Effector memory CD8-positive, alpha-beta T cell (primary cell): Measurements from ENCODE around the gene SNRNP48.

ENCODE experiments used
- ATAC-seq: fragments of 150-1000 bp; cut with Tn5 transposase; replicated peaks from 2 replicates; pipeline ENCODE4 v1.10.0; 2021; ENCODE audit warnings: mild to moderate bottlenecking, moderate library complexity
- DNase-seq, 3 experiments: peaks; one replicate each; pipeline ENCODE4 v3.0.0; 2021
- H3K27ac Mint-ChIP-seq, 2 donors: one replicate each; pipeline ENCODE4 v1.8.0; 2022; ENCODE audit warnings: mild to moderate bottlenecking in 2 of 2, mixed read lengths in 2 of 2, moderate library complexity in 2 of 2
- H3K27me3 Mint-ChIP-seq, 2 donors: one replicate each; pipeline ENCODE4 v1.8.0; 2022; ENCODE audit warnings: mixed read lengths in 2 of 2
- H3K36me3 Mint-ChIP-seq: one replicate; pipeline ENCODE4 v1.8.0; 2022; ENCODE audit warnings: mild to moderate bottlenecking, moderate library complexity, mixed read lengths; ENCODE audit not compliant: insufficient read depth
- H3K4me1 Mint-ChIP-seq, 2 donors: one replicate each; pipeline ENCODE4 v1.8.0; 2022; ENCODE audit warnings: low read depth in 2 of 2, mixed read lengths in 2 of 2
- H3K4me3 Mint-ChIP-seq, 2 donors: one replicate each; pipeline ENCODE4 v1.8.0; 2022; ENCODE audit warnings: mild to moderate bottlenecking in 2 of 2, mixed read lengths in 2 of 2, moderate library complexity in 2 of 2
- H3K9me3 Mint-ChIP-seq, 2 donors: one replicate each; pipeline ENCODE4 v1.8.0; 2022; ENCODE audit warnings: mixed read lengths in 2 of 2

SNRNP48 gene

DNA sequence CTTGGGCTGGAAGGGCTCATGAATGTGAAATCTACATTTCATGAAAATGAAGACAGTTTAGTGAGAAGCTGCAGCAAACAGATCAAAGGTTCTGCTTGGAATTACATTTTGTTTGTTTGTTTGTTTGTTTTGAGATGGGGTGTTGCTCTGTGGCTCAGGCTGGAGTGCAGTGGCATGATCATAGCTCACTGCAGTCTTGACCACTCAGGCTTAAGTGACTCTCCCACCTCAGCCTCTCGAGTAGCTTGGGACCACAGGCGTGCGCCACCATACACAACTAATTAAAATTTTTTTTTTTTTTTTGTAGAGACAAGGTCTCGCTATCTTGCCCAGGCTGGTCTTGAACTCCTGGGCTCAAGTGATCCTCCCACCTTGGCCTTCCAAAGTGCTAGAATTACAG lies 42.7 kb upstream of the SNRNP48 start:
- Mint-ChIP-seq H3K36me3 (no peaks in the 10 kb centered on the region), H3K27ac (no peak overlapping the region), H3K27me3 (peaks cover 60 to 69% of the 10 kb centered on the region in 2 donors), H3K4me3 (no peak overlapping the region), H3K9me3 (no peaks in the 10 kb centered on the region), H3K4me1 (no peaks in the 10 kb centered on the region)
- ATAC-seq = no peak
- no peak for DNase-seq

DNA sequence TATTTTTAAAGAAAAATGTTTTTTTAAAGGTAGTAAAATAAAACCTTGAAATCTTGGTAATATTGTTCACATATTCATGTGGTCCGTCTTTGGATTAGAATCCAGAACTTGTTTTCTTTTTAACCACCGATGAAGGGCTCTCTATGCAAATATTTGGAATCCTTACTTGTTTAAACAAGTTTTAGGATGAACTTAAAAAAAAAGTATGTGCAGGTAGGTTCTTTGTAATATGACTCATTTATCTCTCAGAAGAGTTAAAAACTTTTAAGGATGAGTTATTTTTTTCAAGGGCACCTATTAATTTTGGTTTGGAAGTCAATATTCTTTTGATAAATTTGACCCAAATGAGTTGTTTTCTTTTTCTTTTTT lies 39.6 kb upstream of the SNRNP48 start:
- DNase-seq (no peak), ATAC-seq (no peak)
- H3K4me1 Mint-ChIP-seq = no peaks in the 10 kb centered on the region
- no peak overlapping the region for H3K27ac Mint-ChIP-seq
- H3K4me3 Mint-ChIP-seq = no peak overlapping the region
- H3K9me3 Mint-ChIP-seq = no peaks in the 10 kb centered on the region
- H3K36me3 Mint-ChIP-seq = no peaks in the 10 kb centered on the region
- H3K27me3 Mint-ChIP-seq = peaks cover 59 to 75% of the 10 kb centered on the region in 2 donors

DNA sequence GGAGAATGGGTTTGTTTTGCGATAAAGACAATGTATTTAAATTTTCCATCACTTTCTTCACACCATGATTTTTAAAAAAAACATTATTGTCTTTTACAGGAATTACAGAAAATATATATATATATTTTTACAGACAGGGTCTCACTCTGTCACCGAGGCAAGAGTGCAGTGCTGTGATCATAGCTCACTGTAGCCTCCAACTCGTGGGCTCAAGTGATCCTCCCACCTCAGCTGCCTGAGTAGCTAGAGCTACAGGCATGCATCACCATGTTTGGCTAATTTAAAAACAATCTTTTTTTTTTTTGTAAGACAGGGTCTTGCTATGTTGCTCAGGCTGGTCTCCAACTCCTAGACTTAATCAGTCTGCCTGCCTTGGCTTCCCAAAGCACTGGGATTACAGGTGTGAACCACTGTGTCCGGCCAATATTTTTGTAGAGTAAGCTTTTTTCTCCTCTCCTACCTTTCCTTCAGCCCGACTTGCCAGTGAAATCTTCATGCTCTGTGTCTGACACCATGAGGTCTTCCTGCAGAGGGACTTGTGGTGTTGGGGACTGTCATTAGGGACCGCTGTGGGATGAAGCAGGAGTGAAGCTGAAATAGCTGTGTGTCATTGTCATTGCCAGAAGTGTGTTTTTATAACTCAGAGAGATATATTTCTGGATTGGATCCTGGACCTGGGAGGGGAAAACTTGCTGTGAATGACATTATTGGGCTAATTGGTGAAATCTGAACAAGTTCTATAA lies 35.3 kb upstream of the SNRNP48 start:
- no peaks in the 10 kb centered on the region for H3K4me1 Mint-ChIP-seq
- no peak for DNase-seq
- no peaks in the 10 kb centered on the region for H3K9me3 Mint-ChIP-seq
- no peak for ATAC-seq
- H3K36me3 Mint-ChIP-seq = no peaks in the 10 kb centered on the region
- H3K27ac Mint-ChIP-seq = no peak overlapping the region
- no peak overlapping the region for H3K4me3 Mint-ChIP-seq
- H3K27me3 Mint-ChIP-seq = peaks cover 45 to 60% of the 10 kb centered on the region in 2 donors

DNA sequence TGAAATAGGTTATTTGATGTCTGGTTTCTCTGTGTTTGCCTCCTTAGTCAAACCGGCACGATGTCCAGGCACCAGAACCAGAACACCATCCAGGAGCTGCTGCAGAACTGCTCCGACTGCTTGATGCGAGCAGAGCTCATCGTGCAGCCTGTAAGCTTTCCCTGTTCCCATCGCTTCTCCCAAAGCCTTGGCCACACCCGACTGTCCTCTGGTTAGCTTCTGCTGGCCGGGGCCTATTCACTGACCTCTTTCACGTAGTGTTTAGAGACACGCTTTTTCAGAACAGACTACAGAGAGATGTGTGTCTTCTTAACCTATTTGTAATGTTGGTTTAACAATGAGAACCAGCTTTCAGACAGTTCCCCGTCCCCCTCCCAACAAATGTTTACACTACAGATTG lies 34.3 kb upstream of the SNRNP48 start:
- Mint-ChIP-seq H3K9me3 (no peaks in the 10 kb centered on the region), H3K4me1 (no peaks in the 10 kb centered on the region), H3K27me3 (peaks cover 53 to 69% of the 10 kb centered on the region in 2 donors), H3K27ac (no peak overlapping the region), H3K36me3 (no peaks in the 10 kb centered on the region), H3K4me3 (no peak overlapping the region)
- no peak for ATAC-seq
- DNase-seq = no peak

DNA sequence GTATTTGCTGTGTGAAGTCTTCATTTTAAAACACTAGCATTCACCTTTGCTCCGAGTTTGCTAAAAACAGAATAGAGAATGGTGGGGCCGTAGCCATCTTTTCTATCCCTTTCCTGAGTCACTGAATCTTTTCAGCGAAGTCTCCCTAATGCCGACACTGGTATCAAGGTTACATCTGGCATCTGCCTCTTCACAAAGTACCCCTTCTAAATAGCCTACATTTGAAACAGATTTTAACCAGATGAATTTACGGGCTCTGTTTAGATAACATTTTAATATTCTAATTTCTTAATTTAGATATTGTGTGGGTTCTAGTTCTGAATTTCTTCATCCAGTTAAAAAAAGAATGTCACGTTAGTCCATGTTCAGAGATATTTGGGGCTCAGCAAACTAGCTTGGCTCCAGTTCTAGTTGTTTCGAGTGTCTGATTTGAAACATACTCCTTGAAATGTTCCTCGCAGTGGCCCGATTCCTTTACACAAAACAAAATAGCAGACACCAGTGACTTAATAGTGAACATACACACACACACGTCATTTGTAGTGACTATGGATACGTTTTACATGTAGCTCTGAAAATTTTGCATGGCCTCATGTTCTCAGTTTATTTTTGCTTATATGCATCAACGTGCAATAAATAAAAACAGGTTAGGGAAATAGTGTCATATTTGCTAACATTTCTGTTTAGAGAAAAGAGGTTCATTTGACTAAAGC lies 33.4 kb upstream of the SNRNP48 start:
- Mint-ChIP-seq H3K36me3 (no peaks in the 10 kb centered on the region), H3K4me3 (no peak overlapping the region), H3K4me1 (no peaks in the 10 kb centered on the region), H3K27me3 (peaks cover 57 to 74% of the 10 kb centered on the region in 2 donors), H3K27ac (no peak overlapping the region), H3K9me3 (no peaks in the 10 kb centered on the region)
- no peak for ATAC-seq
- DNase-seq = no peak

DNA sequence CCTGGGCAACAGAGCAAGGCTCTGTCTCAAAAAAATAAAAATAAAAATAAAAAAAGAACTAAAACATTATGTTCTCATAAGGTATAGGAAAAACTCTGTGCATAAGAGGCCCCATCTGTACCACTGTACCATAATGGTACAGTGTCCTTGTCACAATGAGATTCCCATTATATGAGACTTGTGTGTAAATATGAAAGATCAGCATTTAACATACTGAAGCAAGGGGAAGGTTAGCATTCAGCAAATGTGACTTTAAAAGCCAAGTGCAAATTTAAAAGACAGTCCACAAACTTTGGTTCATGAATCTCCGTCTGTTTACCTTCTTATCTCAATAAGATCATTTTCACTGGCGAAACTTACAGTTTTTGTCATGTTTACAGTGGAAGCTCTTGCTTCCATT lies 32.3 kb upstream of the SNRNP48 start:
- no peaks in the 10 kb centered on the region for H3K4me1 Mint-ChIP-seq
- no peaks in the 10 kb centered on the region for H3K9me3 Mint-ChIP-seq
- peaks cover 62 to 80% of the 10 kb centered on the region in 2 donors for H3K27me3 Mint-ChIP-seq
- no peak for DNase-seq
- ATAC-seq = no peak
- H3K4me3 Mint-ChIP-seq = no peak overlapping the region
- no peaks in the 10 kb centered on the region for H3K36me3 Mint-ChIP-seq
- H3K27ac Mint-ChIP-seq = no peak overlapping the region

DNA sequence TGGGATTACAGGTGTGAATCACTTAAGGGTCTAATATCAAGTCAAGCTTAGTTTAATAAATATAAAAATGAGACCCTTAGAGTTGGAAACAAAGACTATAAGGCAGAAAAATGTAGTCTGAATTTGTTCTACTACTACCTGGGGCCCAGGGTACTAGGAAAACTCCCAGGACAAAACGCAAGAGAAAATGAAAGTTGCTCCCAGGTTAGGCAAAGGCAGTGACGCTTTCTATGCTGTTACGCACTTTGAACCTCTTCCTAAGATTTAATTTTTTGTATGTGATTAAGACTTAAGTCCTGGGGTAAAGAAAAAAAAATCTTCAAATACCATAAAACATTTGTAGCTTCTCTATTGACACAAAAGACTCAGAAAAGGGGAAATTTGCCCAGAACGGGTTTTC lies 31.2 kb upstream of the SNRNP48 start:
- H3K36me3 Mint-ChIP-seq = no peaks in the 10 kb centered on the region

DNA sequence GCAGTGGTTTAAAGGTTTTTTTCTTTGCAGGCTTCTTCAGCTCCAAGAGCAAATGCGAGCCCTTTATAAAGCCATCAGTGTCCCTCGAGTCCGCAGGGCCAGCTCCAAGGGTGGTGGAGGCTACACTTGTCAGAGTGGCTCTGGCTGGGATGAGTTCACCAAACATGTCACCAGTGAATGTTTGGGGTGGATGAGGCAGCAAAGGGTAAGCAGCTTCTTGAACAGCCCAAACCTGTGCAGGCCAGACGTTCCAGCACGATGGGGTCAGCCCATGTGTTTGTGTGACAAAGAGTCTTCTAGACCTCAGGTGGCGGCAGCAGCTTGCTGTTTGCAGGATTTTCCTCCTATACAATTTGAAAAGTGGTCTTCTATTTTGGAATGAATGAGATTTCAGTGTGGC lies 30.8 kb upstream of the SNRNP48 start:
- Mint-ChIP-seq H3K27ac (no peak overlapping the region), H3K4me1 (no peaks in the 10 kb centered on the region), H3K27me3 (peaks cover 66 to 80% of the 10 kb centered on the region in 2 donors), H3K4me3 (no peak overlapping the region), H3K36me3 (no peaks in the 10 kb centered on the region), H3K9me3 (no peaks in the 10 kb centered on the region)
- DNase-seq (no peak), ATAC-seq (no peak)

More for the DNA sequence above, 31.2 kb upstream of the SNRNP48 start:
- DNase-seq = no peak
- H3K9me3 Mint-ChIP-seq = no peaks in the 10 kb centered on the region
- H3K4me1 Mint-ChIP-seq = no peaks in the 10 kb centered on the region
- ATAC-seq = no peak
- H3K27ac Mint-ChIP-seq = no peak overlapping the region
- H3K27me3 Mint-ChIP-seq = peaks cover 66 to 80% of the 10 kb centered on the region in 2 donors
- H3K4me3 Mint-ChIP-seq = no peak overlapping the region

DNA sequence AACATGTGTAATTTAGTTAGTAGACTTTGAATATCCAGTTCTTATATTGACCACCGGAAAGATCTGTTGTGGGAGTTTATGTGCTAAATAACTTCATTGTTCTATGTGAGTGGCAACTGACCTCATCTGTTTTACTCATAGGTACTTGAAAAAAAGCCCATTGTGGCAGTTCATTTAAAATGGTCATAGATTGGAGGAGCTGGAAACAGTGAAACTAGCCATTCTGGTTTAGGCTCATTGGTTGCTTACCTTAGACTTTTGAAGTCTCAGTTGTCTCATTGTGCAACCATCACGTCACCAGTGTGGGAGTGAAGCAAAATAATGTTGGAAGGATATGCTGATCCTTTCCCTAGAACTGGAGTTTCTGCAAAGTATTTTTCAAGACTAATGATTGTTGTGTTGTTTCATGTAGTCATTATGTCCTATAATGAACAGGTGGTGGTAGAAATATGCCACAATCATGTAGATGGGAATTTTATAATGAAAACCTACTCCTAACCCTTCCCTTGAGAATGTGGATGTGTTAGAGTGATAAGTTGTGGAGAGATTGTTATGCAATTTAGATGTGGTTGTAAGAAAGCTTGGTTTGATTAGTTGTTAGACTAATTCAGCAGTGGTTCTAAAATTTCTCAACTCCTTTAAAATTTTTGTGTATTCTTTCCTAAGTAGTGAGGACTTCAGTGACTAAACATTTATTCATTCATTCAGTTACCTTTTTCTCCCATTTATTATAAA lies 30.2 kb upstream of the SNRNP48 start:
- H3K36me3 Mint-ChIP-seq = peaks cover 2% of the 10 kb centered on the region
- peaks cover 70 to 76% of the 10 kb centered on the region in 2 donors for H3K27me3 Mint-ChIP-seq
- no peak for DNase-seq
- ATAC-seq = no peak
- no peak overlapping the region for H3K4me3 Mint-ChIP-seq
- H3K9me3 Mint-ChIP-seq = no peaks in the 10 kb centered on the region
- no peak overlapping the region for H3K27ac Mint-ChIP-seq
- no peaks in the 10 kb centered on the region for H3K4me1 Mint-ChIP-seq

DNA sequence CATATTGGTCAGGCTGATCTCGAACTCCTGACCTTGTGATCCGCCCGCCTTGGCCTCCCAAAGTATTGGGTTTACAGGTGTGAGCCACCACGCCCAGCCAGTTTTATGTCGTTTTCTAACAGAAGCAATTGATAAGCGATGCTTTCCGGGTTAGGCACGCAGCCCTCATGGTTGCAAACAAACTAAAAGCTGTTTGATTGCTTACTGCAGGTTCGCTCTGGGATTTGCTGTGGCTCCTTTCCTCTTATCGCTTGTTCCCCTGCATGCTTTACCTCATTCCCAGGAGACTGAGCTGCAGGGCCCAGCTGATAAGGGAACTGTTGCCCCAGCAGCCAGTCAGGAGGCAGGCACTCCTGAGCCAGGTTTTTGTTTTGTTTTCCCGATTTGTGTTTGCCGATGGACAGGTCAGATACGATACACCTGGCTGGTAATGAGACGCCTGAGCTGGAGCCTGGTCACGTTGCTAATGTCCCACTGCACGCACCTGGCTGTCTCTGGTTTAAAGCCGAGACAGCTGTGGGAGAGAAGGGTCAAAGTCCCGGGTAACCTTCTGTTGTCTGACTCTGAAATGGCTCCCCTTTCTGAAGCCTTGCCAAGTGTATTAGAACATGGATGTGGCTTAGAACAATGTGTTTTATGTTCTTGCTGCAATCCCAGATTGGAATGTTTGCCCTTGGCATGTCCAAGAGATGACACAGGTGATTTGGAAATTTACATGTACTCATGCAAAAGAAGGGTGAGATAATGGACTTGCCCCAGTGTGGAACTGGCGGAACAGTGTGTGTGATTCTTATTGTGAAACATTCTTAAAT lies 28.6 kb upstream of the SNRNP48 start:
- Mint-ChIP-seq H3K4me3 (no peak overlapping the region), H3K4me1 (no peaks in the 10 kb centered on the region), H3K27me3 (peaks cover 74% of the 10 kb centered on the region in 2 donors), H3K9me3 (no peaks in the 10 kb centered on the region), H3K27ac (no peak overlapping the region), H3K36me3 (peaks cover 2% of the 10 kb centered on the region)
- no peak for DNase-seq
- ATAC-seq = no peak

DNA sequence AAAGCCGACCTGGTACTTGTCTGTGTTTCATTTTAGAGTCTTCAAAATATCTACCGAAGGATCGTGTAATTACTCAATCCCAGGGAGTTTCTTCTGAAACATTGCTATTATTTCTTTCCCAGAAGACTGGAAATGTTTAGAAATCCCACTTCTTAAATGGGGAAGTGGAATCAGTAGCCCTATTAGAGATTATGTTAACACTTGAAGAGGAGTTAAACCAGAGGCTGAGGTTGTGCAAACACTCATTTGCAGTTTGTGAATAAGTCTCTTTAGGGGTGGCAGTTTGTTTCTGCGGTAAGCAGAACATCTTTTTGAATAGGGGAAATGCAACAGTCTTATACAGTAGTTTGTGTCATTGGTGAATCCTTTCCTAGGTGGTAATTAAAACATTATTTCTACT lies 27.2 kb upstream of the SNRNP48 start:
- H3K27me3 Mint-ChIP-seq = peaks cover 77 to 83% of the 10 kb centered on the region in 2 donors
- DNase-seq (no peak), ATAC-seq (no peak)
- H3K9me3 Mint-ChIP-seq = no peaks in the 10 kb centered on the region
- H3K27ac Mint-ChIP-seq = no peak overlapping the region
- peaks cover 2% of the 10 kb centered on the region for H3K36me3 Mint-ChIP-seq
- H3K4me1 Mint-ChIP-seq = no peaks in the 10 kb centered on the region
- H3K4me3 Mint-ChIP-seq = no peak overlapping the region

DNA sequence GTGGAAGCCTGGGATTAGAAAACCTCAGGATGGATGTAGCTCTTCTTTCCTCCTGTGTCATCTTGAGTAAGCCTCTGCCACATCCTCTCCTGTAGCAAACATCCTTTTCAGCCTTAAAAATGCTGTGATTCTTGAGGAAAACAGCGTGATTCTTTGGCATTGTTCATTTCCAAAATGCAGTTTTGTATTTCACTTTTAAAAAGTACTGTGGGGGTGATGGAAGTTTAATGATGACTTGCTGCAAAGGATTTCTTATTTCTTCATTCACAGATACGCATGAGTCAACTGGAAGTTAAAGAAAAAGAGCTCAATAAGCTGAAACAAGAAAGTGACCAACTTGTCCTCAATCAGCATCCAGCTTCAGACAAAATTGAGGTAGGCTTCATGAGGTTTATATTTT lies 23.9 kb upstream of the SNRNP48 start:
- Mint-ChIP-seq H3K4me1 (no peaks in the 10 kb centered on the region), H3K4me3 (no peak overlapping the region), H3K9me3 (no peaks in the 10 kb centered on the region), H3K36me3 (peaks cover 2% of the 10 kb centered on the region), H3K27ac (no peak overlapping the region), H3K27me3 (peaks cover 86 to 91% of the 10 kb centered on the region in 2 donors)
- DNase-seq (no peak), ATAC-seq (no peak)

DNA sequence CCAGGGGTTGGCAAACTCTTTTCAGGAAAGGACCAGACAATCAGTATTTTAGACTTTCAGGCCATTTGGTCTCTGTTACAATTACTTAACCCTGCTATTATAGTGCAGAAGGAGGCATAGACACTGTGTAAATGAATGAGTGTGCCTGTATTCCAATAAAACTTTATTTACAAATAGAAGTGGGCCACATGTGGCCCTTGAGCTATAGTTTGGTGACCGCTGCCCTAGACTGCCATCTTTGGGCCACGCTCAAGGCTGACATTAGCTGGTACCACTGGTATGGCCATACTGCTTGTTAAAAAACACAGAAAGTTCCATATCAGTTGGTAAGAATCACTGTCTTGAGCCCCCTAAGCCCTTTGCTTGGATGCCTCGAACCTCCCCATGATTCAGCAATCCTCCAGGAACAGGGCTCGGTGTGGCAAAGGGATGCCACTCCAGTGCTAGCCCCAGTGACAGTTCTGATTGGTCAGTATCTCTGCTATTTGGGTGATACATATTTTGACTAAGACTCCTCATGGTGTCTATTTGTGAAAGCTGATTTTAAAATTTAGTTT lies 23.3 kb upstream of the SNRNP48 start:
- no peaks in the 10 kb centered on the region for H3K4me1 Mint-ChIP-seq
- H3K9me3 Mint-ChIP-seq = no peaks in the 10 kb centered on the region
- DNase-seq (no peak), ATAC-seq (no peak)
- no peak overlapping the region for H3K27ac Mint-ChIP-seq
- no peak overlapping the region for H3K4me3 Mint-ChIP-seq
- peaks cover 84 to 91% of the 10 kb centered on the region in 2 donors for H3K27me3 Mint-ChIP-seq
- peaks cover 2% of the 10 kb centered on the region for H3K36me3 Mint-ChIP-seq
